Fibroblast of villous mesenchyme (primary cell): ENCODE results near the gene THSD4. TPM values are rescaled to one million over a fixed set of nuclear protein-coding genes. Genes with fewer than 3 reads are reported as not detected.
"Not testable (repeated sequence)": the region's sequence is repeated elsewhere in the genome, so short reads cannot be mapped to it uniquely, and the experiment has no call there.

Experiments
- DNase-seq: peaks from one replicate; pipeline ENCODE4 v3.0.0-alpha.2; 2010; ENCODE audit warnings: low read depth
- H3K4me3 ChIP-seq: 2 replicates; pipeline ENCODE4 v1.5.1; 2011; ENCODE audit warnings: low read depth, mild to moderate bottlenecking, low read length
- total RNA-seq: library from RNA; depleted of rRNA; stranded (reverse); fragments of >200 nt; gene quantifications from 2 replicates; pipeline ENCODE4 v1.2.3, GENCODE V29; 2012
- TF ChIP-seq, protein P1 (sequence below): IDR thresholded peaks from 2 replicates; pipeline ENCODE4 v1.5.1; 2012; ENCODE audit warnings: low read depth, mild to moderate bottlenecking, low read length; ENCODE audit not compliant: insufficient read depth

The THSD4 gene
- total RNA-seq, 1 donor, result 76.4 TPM

DNA sequence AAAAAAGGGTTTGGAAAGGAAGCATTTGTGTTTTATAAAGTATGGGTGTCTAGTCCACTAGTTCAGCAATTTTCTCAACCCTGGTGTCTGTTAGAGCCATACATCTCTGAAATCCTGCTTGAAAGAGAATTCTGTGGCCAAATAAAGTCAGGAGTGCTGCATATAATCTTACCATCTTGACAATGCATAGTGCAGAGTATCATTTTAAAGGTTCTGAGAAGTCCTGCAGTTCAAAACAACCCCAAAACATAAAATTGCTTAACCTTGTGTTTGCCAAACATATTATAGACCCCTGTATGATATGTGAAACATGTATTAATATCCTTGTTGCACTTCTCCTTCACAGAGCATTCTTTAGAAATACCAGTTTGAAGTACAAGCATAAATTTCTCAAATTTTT is 191.3 kb downstream of the THSD4 start:
- H3K4me3 ChIP-seq, result no peak overlapping the region
- TF ChIP-seq, protein P1, sequence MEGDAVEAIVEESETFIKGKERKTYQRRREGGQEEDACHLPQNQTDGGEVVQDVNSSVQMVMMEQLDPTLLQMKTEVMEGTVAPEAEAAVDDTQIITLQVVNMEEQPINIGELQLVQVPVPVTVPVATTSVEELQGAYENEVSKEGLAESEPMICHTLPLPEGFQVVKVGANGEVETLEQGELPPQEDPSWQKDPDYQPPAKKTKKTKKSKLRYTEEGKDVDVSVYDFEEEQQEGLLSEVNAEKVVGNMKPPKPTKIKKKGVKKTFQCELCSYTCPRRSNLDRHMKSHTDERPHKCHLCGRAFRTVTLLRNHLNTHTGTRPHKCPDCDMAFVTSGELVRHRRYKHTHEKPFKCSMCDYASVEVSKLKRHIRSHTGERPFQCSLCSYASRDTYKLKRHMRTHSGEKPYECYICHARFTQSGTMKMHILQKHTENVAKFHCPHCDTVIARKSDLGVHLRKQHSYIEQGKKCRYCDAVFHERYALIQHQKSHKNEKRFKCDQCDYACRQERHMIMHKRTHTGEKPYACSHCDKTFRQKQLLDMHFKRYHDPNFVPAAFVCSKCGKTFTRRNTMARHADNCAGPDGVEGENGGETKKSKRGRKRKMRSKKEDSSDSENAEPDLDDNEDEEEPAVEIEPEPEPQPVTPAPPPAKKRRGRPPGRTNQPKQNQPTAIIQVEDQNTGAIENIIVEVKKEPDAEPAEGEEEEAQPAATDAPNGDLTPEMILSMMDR, result no peak
- no peak for DNase-seq

DNA sequence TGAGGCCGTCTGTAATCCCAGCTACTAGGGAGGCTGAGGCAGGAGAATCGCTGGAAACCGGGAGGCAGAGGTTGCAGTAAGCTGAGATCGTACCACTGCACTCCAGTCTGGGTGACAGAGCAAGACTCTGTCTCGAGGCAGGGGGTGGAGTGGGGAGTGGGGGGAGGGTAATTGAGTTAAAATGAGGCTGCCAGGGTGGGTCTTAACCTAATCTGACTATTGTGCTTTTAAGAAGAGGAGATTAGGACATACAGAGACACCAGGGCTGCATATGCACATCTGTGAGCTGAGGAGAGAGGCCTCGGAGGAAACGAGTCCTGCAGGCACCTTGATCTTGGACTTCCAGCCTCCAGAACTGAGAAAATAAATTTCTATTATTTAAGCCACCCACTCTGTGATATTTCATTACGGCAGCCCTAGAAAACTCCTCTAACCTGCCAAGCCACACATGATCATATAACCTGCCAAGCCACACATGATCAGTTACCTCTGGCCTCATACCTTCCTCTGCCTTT is 197.0 kb downstream of the THSD4 start:
- TF ChIP-seq, protein P1, result no peak
- no peak overlapping the region for H3K4me3 ChIP-seq

DNA sequence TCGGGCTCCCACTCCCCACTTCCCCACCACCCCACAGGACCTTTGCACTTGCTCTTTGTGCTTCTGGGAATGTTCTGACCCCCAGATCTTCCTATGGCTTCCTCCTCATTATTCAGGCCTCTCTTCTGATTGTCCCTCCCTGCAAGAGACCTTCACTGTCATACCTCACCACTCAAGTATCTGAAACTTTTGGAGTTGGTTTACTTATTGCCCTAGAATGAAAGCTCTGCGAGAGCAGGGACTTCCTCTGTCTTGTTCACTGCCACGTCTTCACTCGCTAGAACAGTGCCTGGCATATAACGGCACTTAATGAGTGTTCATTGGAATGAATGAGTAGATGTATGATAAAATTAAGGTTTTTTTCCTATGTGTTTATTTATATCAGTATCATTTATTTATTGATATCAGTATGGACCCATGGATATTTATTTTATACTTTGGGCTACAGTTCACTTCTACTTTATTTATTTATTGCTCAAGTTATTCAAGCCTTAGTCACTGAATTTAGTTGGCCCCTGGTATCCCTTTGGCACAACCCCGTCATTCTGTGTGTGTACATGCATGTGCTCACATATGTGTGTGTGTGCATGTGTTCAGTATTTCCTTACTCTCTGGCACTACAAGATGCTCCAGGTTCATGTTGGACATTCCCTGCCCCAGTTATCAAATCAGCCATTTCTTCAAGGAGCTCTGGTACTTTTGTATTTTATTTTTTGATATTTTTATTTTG is 197.6 kb downstream of the THSD4 start:
- DNase-seq, result no peak
- TF ChIP-seq, protein P1, result no peak
- no peak overlapping the region for H3K4me3 ChIP-seq

More for the DNA sequence above, 197.0 kb downstream of the THSD4 start:
- DNase-seq, result no peak

DNA sequence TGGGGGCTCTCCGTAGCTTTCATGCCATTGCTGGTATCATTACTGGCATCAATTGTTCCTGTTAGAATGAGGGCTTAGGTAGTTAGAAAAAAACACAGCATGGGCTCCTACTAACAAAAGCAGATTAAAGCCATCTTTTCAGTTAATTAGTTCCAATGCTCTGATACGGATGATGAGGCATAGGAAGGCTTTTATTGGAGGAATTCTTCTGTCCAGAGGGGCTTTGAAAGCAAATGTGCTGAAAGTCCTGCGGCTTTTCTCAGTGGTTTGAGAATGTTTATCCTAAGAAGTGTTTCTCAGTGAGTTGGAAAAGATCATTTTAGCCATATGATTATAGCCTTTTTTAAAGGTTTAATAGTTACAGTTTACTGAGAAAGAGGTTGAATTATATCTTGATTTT is 198.5 kb downstream of the THSD4 start:
- TF ChIP-seq, protein P1, result no peak
- DNase-seq, result no peak
- H3K4me3 ChIP-seq, result no peak overlapping the region

DNA sequence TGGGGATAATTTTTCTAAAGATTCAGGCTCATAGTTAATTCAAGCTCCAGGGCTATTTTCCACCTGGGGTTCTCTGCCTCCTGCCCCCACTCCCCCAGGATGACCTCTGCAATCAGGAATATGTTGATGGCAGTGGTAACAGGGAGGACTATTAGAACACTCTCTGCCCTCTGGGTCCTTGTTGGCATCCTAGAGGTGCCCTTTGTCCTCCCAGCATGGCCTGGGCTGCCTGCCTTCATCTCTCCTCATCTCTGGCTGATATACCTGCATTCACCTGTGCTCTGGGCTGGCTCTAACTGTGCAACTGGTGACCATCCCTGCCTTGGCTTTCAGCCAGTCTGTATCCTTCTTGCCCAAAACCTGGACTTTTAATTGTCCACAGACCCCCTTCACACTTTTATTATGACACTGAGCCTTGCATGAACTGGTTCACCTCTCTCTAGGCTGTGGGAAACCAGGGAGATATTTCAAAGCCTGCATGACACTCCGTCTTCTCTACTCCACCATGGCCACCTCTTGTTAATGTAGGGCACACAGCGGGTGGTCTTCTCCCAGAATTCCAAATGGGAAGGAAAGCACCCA is 199.8 kb downstream of the THSD4 start:
- no peak overlapping the region for H3K4me3 ChIP-seq
- TF ChIP-seq, protein P1, result no peak
- no peak for DNase-seq

DNA sequence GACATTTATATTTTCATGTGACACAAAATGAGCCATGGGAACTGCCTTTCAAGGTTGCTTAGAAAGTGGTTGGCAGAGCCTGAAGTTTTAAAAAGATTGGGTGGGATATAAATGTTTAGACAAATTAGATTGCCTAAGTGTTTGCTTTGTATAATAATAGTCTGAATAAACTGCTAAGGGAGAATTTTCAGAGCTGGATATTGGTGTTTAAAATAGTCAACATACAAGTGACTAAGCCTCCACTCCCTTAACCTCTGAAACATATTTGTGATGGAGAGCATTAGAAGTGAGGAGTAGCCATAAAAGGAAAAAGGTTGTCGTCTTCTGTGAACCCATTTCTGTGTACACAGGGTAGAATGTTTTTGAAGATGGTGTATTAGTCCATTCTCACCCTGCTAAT is 201.6 kb downstream of the THSD4 start:
- TF ChIP-seq, protein P1, result no peak
- no peak for DNase-seq
- H3K4me3 ChIP-seq, result no peak overlapping the region

DNA sequence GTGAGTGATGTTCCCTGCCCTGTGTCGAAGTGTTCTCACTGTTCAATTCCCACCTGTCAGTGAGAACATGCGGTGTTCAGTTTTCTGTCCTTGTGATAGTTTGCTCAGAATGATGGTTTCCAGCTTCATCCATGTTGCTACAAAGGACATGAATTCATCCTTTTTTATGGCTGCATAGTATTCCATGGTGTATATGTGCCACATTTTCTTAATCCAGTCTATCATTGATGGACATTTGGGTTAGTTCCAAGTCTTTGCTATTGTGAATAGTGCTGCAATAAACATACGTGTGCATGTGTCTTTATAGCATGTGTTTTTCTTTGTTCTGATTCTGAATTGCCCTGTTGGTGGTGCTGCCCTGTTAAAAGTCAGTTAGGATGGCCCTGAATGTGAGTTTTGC is 204.2 kb downstream of the THSD4 start:
- not testable (repeated sequence) for H3K4me3 ChIP-seq, DNase-seq
